ENCODE data around the gene ARHGEF16.

DNA sequence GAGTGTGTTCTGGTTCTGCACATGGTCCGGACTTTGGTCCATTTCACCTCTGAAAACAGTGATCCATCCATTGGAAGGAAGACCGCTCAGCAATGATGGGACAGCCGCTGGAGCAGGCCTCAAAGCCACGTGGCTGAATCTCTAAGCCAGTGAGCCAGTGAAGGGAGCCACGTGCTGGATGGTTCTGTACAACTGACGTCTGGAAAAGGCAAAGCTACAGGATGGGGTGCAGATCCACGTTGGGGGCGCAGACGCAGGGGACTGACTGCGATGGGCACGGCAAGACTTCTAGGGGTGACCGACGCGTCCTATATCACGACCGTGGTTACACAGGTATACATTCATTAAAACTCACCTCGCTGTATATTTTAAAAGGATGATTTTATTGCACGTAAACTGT is 10.2 kb upstream of the ARHGEF16 start:
- TF ChIP-seq, protein P1, sequence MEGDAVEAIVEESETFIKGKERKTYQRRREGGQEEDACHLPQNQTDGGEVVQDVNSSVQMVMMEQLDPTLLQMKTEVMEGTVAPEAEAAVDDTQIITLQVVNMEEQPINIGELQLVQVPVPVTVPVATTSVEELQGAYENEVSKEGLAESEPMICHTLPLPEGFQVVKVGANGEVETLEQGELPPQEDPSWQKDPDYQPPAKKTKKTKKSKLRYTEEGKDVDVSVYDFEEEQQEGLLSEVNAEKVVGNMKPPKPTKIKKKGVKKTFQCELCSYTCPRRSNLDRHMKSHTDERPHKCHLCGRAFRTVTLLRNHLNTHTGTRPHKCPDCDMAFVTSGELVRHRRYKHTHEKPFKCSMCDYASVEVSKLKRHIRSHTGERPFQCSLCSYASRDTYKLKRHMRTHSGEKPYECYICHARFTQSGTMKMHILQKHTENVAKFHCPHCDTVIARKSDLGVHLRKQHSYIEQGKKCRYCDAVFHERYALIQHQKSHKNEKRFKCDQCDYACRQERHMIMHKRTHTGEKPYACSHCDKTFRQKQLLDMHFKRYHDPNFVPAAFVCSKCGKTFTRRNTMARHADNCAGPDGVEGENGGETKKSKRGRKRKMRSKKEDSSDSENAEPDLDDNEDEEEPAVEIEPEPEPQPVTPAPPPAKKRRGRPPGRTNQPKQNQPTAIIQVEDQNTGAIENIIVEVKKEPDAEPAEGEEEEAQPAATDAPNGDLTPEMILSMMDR (IDR thresholded peaks at IDR 0.05), result no peak
- TF ChIP-seq EZH2 (IDR thresholded peaks at IDR 0.05) (no peak), EZH2phosphoT487 (IDR thresholded peaks at IDR 0.05) (no peak)
